Prostate gland (tissue), 2 donors: ENCODE results near the gene MEIOSIN.

Experiments used
- CTCF ChIP-seq, 4 experiments: fragments of 200-600 bp in 2 of 4; fragments of 450-650 bp in 2 of 4; sonication (generic) in 2 of 4; IDR thresholded peaks; 1 replicate in 3 of 4; 2 replicates in 1 of 4; pipeline ENCODE4 v1.5.1; 2016 to 2019; ENCODE audit warnings: antibody characterized with exemption in 4 of 4, mild to moderate bottlenecking in 2 of 4, moderate library complexity in 2 of 4
- POLR2AphosphoS5 ChIP-seq: sonication (generic); formaldehyde crosslinking; IDR thresholded peaks from one replicate; pipeline ENCODE4 v1.6.1; 2017; ENCODE audit warnings: antibody characterized with exemption

- TF ChIP-seq POLR2AphosphoS5: no peak
- no peak for TF ChIP-seq CTCF (IDR thresholded peaks at IDR 0.05)
Measured at GRCh38 chr19:45753548-45753947, 20.3 kb downstream of the MEIOSIN start.
